Hepatocyte (in vitro differentiated cells): ENCODE measurements around the gene GALNT7.

Experiments used
- CTCF ChIP-seq: fragments of 200-600 bp; sonication (generic); IDR thresholded peaks from 2 replicates; pipeline ENCODE4 v1.5.1; 2016; ENCODE audit warnings: antibody characterized with exemption, mild to moderate bottlenecking; ENCODE audit not compliant: poor library complexity
- EZH2phosphoT487 ChIP-seq: fragments of 200-600 bp; sonication (generic); IDR thresholded peaks from one replicate; pipeline ENCODE4 v1.6.1; 2018; ENCODE audit warnings: antibody characterized with exemption, mild to moderate bottlenecking, low read depth, moderate library complexity; ENCODE audit not compliant: unreplicated experiment, severe bottlenecking

GRCh38 chr4:173161311-173161710 lies 7.3 kb upstream of the GALNT7 start:
- TF ChIP-seq CTCF (no peak), EZH2phosphoT487 (no peak)
